K562 (cell line): ENCODE results near the gene NDUFV3.

Experiments used
- BRD4 ChIP-seq: fragments of 200-600 bp; sonication (generic); IDR thresholded peaks from 2 replicates; pipeline ENCODE4 v1.6.1; 2017; ENCODE audit warnings: inconsistent platforms
- E2F6 ChIP-seq, 2 experiments: IDR thresholded peaks; 2 replicates each; pipeline ENCODE4 v1.6.1; 2011; ENCODE audit warnings: borderline replicate concordance in 1 of 2, control low read depth in 1 of 2, low read depth in 1 of 2, low read length in 1 of 2, mild to moderate bottlenecking in 1 of 2, mixed read lengths in 1 of 2, moderate library complexity in 1 of 2; ENCODE audit not compliant: insufficient read depth in 1 of 2, insufficient read length in 1 of 2, poor library complexity in 1 of 2, severe bottlenecking in 1 of 2; ENCODE audit errors: extremely low read depth in 1 of 2
- ELF1 ChIP-seq: fragments of 200-800 bp; sonication (Bioruptor generic); IDR thresholded peaks from 2 replicates; pipeline ENCODE4 v1.6.1; 2016; ENCODE audit warnings: missing genetic modification characterization, missing compliant biosample characterization
- GTF2F1 ChIP-seq: IDR thresholded peaks from 2 replicates; pipeline ENCODE4 v1.6.1; 2011; ENCODE audit warnings: low read depth, low read length, improper control_type of control experiment
- POLR2AphosphoS5 ChIP-seq: IDR thresholded peaks from 2 replicates; pipeline ENCODE4 v1.6.1; 2011; ENCODE audit warnings: mild to moderate bottlenecking, low read depth, low read length, moderate library complexity; ENCODE audit not compliant: control insufficient read depth, insufficient read depth
- RERE ChIP-seq: sonication (generic); formaldehyde crosslinking; IDR thresholded peaks from 2 replicates; pipeline ENCODE4 v1.8.0; 2023; ENCODE audit warnings: missing genetic modification reagents, mild to moderate bottlenecking, borderline replicate concordance
- TBP ChIP-seq: optimal IDR thresholded peaks from 2 replicates; pipeline ENCODE3; 2011; ENCODE audit warnings: low read depth, low read length, improper control_type of control experiment
- TCF3 ChIP-seq: sonication (generic); formaldehyde crosslinking; IDR thresholded peaks from 2 replicates; pipeline ENCODE4 v1.4.0; 2020; ENCODE audit warnings: mild to moderate bottlenecking, missing genetic modification reagents

DNA sequence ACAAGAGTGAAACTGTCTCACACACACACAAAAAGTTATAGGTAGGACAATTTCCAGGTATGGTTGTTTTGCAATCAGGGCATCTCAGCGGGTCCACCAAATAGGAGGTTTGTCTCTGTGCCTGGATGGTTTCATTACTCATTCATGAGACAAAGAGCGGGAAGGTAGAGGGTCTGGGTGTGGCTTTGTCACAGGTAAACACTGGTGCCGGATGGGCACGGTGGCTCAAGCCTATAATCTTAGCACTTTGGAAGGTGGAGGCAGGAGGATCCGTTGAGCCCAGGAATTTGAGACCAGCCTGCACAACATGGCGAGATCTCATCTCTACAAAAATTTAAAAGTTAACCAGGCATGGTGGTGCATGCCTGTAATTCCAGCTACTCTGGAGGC is 48.6 kb downstream of the NDUFV3 start:
- TF ChIP-seq TCF3 (CRISPR knock-in tag) (no peak), GTF2F1 (no peak), BRD4 (no peak), TBP (no peak), ELF1 (tag) (no peak), POLR2AphosphoS5 (no peak), E2F6 (IDR thresholded peaks at IDR 0.05; ENCODE audit: borderline replicate concordance in 1 of 2, extremely low read depth in 1 of 2, insufficient read depth in 1 of 2, insufficient read length in 1 of 2, low read depth in 1 of 2, low read length in 1 of 2, poor library complexity in 1 of 2, severe bottlenecking in 1 of 2) (no peak), RERE (CRISPR knock-in tag) (no peak)
